ENCODE results near the gene USP8.
"Not testable (repeated sequence)": the region's sequence is repeated elsewhere in the genome, so short reads cannot be mapped to it uniquely, and the experiment has no call there.

USP8 gene

GRCh38 chr15:50424066-50424890 lies at the start of gene USP8:
USP8 (plus strand) TSS chr15:50424405; CDS start chr15:50439074, 14,669 bp downstream.
- peak; percentile 91 for DNase-seq (ENCODE audit: low read depth)

GRCh38 chr15:50377867-50378751 lies 46.1 kb upstream of the USP8 start:
- DNase-seq (ENCODE audit: low read depth) = no peak

GRCh38 chr15:50378776-50379175 lies 45.4 kb upstream of the USP8 start:
- no peak for DNase-seq (ENCODE audit: low read depth)

GRCh38 chr15:50379413-50379812 lies 44.8 kb upstream of the USP8 start:
- DNase-seq (ENCODE audit: low read depth) = not testable (repeated sequence)

GRCh38 chr15:50380089-50380488 lies 44.1 kb upstream of the USP8 start:
- no peak for DNase-seq (ENCODE audit: low read depth)

- DNase-seq (ENCODE audit: low read depth) = no peak
These were observed 42.8 kb upstream of the USP8 start for GRCh38 chr15:50381438-50381837.

- DNase-seq (ENCODE audit: low read depth) = not testable (repeated sequence)
These were observed 41.8 kb upstream of the USP8 start for GRCh38 chr15:50382408-50382807.

GRCh38 chr15:50390554-50391264 lies 33.5 kb upstream of the USP8 start:
- no peak for DNase-seq (ENCODE audit: low read depth)

GRCh38 chr15:50391561-50391960 lies 32.6 kb upstream of the USP8 start:
- not testable (repeated sequence) for DNase-seq (ENCODE audit: low read depth)

- no peak for DNase-seq (ENCODE audit: low read depth)
These were observed 12.3 kb upstream of the USP8 start for GRCh38 chr15:50411870-50412269.

- no peak for DNase-seq (ENCODE audit: low read depth)
These were observed 9.6 kb upstream of the USP8 start for GRCh38 chr15:50414624-50415023.

GRCh38 chr15:50415752-50416404 lies 8.3 kb upstream of the USP8 start:
- DNase-seq (ENCODE audit: low read depth) = no peak

- DNase-seq (ENCODE audit: low read depth) = no peak
These were observed 7.3 kb upstream of the USP8 start for GRCh38 chr15:50416890-50417289.

- no peak for DNase-seq (ENCODE audit: low read depth)
These were observed 6.1 kb upstream of the USP8 start for GRCh38 chr15:50418041-50418583.

GRCh38 chr15:50425219-50425618 lies 1.0 kb downstream of the USP8 start:
- no peak for DNase-seq (ENCODE audit: low read depth)

GRCh38 chr15:50425678-50426246 lies 1.6 kb downstream of the USP8 start:
- DNase-seq (ENCODE audit: low read depth) = not testable (repeated sequence)

GRCh38 chr15:50426428-50426827 lies 2.2 kb downstream of the USP8 start:
- no peak for DNase-seq (ENCODE audit: low read depth)

GRCh38 chr15:50431204-50431603 lies 7.0 kb downstream of the USP8 start:
- no peak for DNase-seq (ENCODE audit: low read depth)

- DNase-seq (ENCODE audit: low read depth) = no peak
These were observed 8.0 kb downstream of the USP8 start for GRCh38 chr15:50432230-50432629.

- DNase-seq (ENCODE audit: low read depth) = no peak
These were observed 11.6 kb downstream of the USP8 start for GRCh38 chr15:50435772-50436171.

GRCh38 chr15:50438251-50438650 lies 14.0 kb downstream of the USP8 start:
- no peak for DNase-seq (ENCODE audit: low read depth)
